Motor neuron (in vitro differentiated cells): Measurements from ENCODE around the gene ACOT13. TPM values are rescaled to one million over a fixed set of nuclear protein-coding genes. Genes with fewer than 3 reads are reported as not detected.
"Not testable (repeated sequence)": the region's sequence is repeated elsewhere in the genome, so short reads cannot be mapped to it uniquely, and the experiment has no call there.

ENCODE experiments used
- ATAC-seq, 8 experiments: fragments of 200-7000 bp; cut with Tn5 transposase; replicated peaks in 6 of 8; 2 replicates each; pipeline ENCODE4 v1.8.0; 2021; ENCODE audit warnings: mild to moderate bottlenecking in 8 of 8, moderate library complexity in 8 of 8
- H3K27ac ChIP-seq, 2 donors: fragments of 250-450 bp; sonication (Bioruptor Pico); 2 replicates each; pipeline ENCODE4 v1.9.0; 2021; ENCODE audit warnings: antibody characterized with exemption in 2 of 2, mild to moderate bottlenecking in 2 of 2, moderate library complexity in 1 of 2
- H3K4me1 ChIP-seq, 2 donors: fragments of 250-450 bp; sonication (Bioruptor Pico); replicated peaks in 1 of 2; 2 replicates each; pipeline ENCODE4 v1.6.1; 2021; ENCODE audit warnings: antibody characterized with exemption in 2 of 2, mild to moderate bottlenecking in 2 of 2, moderate library complexity in 1 of 2
- H3K4me3 ChIP-seq, 5 donors: fragments of 250-450 bp; sonication (Bioruptor Pico); 2 replicates each; pipeline ENCODE4 v1.9.0; 2021; ENCODE audit warnings: antibody characterized with exemption in 5 of 5, mild to moderate bottlenecking in 5 of 5, moderate library complexity in 4 of 5
- WGBS, 10 experiments: fragments of 450-650 bp; shearing (Covaris generic); methylation state at CpG; one replicate each; pipeline ENCODE4 v1.0.0; 2022; 5-methylcytosine and 5-hydroxymethylcytosine counted together
- in situ Hi-C, 9 experiments: fragments of 400-800 bp; cut with MboI; loops; one replicate each; pipeline ENCODE4 v1.15.0; 2021; ENCODE audit warnings: low sequenced_read_pairs in 9 of 9, low pct_unique_long_range_greater_than_20kb in 2 of 9; ENCODE audit not compliant: unreplicated experiment in 9 of 9
- total RNA-seq, 8 experiments: library from RNA; unstranded; fragments of 300-600 nt; gene quantifications; 2 replicates each; pipeline versions ENCODE4 v1.2.3 to v1.2.4, GENCODE V29; 2022

The ACOT13 gene
- total RNA-seq, 8 experiments from 2014 or later, result 13.5 to 39.4 (median 18.2) TPM

DNA sequence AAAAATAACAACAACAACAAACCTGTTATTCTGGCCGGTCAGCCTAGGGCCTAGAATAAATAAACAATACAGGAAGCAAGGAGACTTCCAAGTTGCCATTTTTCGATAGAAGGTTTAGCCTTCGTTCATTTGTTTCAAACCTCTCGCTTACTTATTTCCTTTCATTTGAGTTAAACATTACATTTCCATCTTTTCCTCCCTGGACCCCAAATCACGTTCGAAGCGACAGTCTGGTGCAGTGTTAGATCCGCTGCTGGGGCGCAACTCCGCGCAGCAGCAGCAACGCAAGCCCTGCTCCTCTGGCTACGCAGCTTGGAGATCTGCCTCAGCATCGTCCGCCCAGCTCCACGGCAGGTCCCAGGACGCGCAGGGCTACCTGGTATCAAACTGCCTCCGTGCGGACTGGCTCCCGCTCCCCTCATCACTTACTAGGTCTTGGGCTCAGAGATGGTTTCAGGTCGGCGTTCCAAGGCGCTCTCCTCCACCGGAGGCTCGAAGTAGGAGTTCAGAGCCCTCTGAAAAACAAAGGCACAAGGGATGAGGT is 708 bp upstream of the ACOT13 start:
- 0 to 4% (median 0%) methylated on average over 2 to 16 of the region's 26 CpGs; no CpG with 5 or more reads in 1 of the 10 experiments for WGBS, 10 experiments
- ATAC-seq, result peak; percentile 34 to 61 (median 53)
- H3K27ac ChIP-seq, result peak overlapping the region; percentile 67 to 69
- in situ Hi-C loops, result no loop called here
- H3K4me3 ChIP-seq, result peak overlapping the region; percentile 66 to 81 (median 76)
- peaks cover 11 to 15% of the 10 kb centered on the region in 2 donors for H3K4me1 ChIP-seq

DNA sequence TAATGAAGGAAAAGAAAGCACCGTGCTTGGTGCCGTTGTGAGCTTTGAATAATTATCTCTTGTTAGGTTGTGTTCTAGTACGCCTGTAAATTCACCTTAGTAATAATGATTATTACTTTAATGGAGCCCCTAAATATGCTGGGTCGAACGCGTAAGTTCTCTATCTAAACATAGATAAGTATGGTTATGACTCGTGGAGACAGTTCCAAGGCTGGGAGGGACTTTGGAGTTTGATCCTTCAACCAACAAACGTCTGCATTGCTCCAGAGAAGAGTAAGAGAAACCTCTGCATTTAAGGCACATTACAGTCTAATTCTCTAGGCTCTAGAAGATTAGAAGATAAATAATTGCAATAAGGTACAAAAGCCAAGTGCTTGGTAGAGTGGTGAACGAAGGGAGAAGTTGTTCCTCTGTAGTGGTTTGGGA is 514 bp downstream of the ACOT13 start:
- Histone ChIP-seq H3K4me1 (peaks cover 11 to 15% of the 10 kb centered on the region in 2 donors), H3K4me3 (peak overlapping the region; percentile 66 to 81 (median 76)), H3K27ac (peak overlapping the region; percentile 23 to 69)
- in situ Hi-C loops, result no loop called here
- ATAC-seq, result peak in 3 of 8 experiments; percentile 2 to 4 (median 3)
- WGBS, 10 experiments, result 0 to 32% (median 17%) methylated on average over 2 to 9 of the region's 9 CpGs

DNA sequence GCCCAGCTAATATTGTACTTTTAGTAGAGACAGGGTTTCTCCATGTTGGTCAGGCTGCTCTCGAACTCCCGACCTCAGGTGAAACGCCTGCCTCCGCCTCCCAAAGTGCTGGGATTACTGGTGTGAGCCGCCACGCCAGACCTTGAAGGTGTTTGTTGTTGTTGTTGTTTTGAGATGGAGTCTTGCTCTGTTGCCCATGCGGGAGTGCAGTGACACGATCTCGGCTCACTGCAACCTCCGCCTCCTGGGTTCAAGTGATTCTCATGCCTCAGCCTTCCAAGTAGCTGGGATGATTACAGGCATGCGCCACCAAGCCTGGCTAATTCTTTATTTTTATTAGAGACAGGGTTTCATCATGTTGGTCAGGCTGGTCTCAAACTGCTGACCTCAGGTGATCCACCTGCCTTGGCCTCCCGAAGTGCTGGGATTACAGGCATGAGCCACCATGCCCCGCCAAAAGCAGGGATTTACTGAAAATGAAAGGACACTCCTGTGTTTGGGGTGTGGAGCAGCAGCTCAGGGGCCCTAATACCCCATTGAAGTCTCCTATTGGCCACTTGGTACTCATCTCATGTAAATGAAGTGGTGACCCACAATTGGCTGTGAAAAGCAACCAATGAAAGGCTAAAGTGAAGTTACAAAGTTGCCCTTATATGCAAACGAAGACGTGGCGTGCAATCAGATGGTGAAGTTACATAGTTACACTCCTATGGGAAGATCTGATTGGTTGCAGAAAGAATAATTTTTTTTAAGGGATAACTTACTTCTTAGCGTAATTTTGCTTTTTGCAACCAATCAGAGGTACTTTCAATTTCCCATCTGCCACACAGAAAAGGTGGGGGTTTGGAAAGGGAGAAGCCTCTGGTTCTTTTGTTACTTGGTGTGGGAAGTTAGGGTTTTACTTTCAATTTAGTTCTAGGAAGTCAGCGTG is 1.5 kb downstream of the ACOT13 start:
- in situ Hi-C loops, ATAC-seq: not testable (repeated sequence)

DNA sequence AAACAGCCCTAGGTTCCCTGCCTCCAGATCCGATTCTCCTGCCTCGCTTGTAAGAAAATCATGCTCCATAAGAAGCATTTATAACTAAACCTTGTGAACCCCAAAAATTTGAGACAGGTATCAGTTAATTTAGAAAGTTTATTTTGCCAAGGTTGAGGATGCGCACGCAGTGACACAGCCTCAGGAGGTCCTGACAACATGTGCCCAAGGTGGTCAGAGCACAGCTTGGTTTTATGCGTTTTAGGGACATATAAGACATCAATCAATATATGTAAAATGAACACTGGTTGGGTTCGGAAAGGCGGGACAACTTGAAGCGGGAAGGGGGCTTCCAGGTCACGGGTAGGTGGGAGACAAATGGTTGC is 2.1 kb downstream of the ACOT13 start:
- Histone ChIP-seq H3K4me3 (no peak overlapping the region), H3K27ac (no peak overlapping the region), H3K4me1 (peaks cover 11 to 15% of the 10 kb centered on the region in 2 donors)
- 87 to 100% (median 96%) methylated on average over 3 to 8 of the region's 9 CpGs for WGBS, 10 experiments
- no peak for ATAC-seq
- in situ Hi-C loops, result no loop called here

More for the DNA sequence above, 1.5 kb downstream of the ACOT13 start:
- Histone ChIP-seq H3K4me3 (peak overlapping the region in 1 of 5 donors; percentile 76), H3K4me1 (peaks cover 11 to 15% of the 10 kb centered on the region in 2 donors)
- H3K27ac ChIP-seq, result not testable (repeated sequence)
- 83 to 100% (median 99%) methylated on average over 1 to 11 of the region's 18 CpGs for WGBS, 10 experiments

DNA sequence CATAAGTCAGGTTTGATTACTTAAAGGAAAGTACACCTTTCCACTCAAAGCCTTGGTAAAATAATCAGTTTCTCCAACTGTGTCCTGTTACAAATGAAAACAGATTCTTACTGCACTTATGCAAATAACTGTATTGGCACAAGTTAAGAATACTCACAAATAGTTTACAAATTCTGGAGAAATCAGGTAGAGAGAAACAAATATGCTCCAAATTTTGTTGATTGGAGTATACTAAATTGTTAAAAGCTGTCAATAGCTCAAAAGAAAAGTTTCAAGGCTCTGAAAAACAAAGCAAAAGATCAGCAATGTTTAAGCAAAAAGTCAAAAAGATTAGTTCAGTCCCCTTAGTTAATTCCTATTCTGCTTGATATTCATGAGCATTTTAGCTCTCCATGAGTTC is 3.6 kb downstream of the ACOT13 start:
- ATAC-seq, H3K4me3 ChIP-seq, in situ Hi-C loops, H3K27ac ChIP-seq, H3K4me1 ChIP-seq: not testable (repeated sequence)

DNA sequence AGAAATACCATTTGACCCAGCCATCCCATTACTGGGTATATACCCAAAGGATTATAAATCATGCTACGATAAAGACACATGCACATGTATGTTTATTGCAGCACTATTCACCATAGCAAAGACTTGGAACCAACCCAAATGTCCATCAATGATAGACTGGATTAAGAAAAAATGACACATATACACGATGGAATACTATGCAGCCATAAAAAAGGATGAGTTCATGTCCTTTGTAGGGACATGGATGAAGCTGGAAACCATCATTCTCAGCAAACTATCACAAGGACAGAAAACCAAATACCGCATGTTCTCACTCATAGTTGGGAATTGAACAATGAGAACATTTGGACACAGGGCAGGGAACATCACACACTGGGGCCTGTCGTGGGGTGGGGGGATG is 4.2 kb downstream of the ACOT13 start:
- in situ Hi-C loops, H3K27ac ChIP-seq, ATAC-seq, H3K4me3 ChIP-seq, H3K4me1 ChIP-seq: not testable (repeated sequence)
- 80 to 100% (median 100%) methylated on average over 1 to 2 of the region's 4 CpGs; no CpG with 5 or more reads in 4 of the 10 experiments for WGBS, 10 experiments

DNA sequence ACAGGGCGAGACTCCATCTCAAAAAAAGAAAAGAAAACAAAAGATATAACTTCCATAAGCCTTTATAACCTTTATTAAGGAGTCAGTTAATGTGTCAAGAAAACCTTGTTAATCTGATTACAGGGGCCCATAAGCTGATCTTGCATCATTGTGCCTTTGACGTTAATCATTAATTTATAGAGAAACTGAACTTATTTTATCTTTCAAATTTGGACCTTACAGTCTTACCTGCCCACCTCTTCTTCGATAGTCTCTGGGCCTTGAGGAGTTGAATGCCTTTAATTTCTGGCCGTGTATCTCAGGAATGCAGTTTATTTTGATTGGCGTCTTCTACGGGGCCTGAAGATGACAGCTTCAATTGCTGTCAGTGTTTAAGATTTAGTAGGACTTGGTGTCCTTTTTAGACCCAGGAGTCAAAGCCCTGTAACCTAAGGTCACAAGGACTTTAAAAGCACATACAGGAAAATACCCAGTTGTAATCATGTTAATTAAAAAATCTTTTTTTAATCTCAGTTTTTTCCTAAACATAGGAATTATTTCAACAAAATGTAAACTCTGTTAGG is 5.8 kb downstream of the ACOT13 start:
- no peak for ATAC-seq
- Histone ChIP-seq H3K4me1 (peaks cover 2 to 3% of the 10 kb centered on the region in 2 donors), H3K27ac (no peak overlapping the region), H3K4me3 (no peak overlapping the region)
- 78 to 100% (median 90%) methylated on average over 2 to 6 of the region's 6 CpGs for WGBS, 10 experiments
- in situ Hi-C loops, result no loop called here

DNA sequence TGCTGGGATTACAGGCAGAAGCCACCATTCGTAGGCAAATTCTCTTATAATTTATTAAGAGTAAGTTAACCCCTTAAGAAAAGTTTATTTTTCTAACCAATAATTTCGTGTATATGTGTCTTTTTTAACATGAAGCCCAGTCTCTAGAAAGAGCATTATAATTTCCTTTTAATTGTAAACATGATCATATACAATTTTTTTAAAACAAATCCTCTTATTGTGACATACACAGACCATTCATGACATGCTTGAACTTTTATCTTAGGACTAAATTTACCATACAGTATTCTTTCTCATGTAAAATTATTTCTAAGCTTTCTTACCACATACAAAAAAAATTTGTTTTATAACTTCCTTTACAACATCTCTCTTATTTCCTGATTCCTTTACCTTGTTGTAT is 6.7 kb downstream of the ACOT13 start:
- no peak for ATAC-seq
- no peak overlapping the region for H3K4me3 ChIP-seq
- H3K27ac ChIP-seq, result no peak overlapping the region
- 0 to 69% (median 53%) methylated on average over 1 to 2 of the region's 2 CpGs; no CpG with 5 or more reads in 1 of the 10 experiments for WGBS, 10 experiments
- H3K4me1 ChIP-seq, result no peaks in the 10 kb centered on the region
- in situ Hi-C loops, result no loop called here

DNA sequence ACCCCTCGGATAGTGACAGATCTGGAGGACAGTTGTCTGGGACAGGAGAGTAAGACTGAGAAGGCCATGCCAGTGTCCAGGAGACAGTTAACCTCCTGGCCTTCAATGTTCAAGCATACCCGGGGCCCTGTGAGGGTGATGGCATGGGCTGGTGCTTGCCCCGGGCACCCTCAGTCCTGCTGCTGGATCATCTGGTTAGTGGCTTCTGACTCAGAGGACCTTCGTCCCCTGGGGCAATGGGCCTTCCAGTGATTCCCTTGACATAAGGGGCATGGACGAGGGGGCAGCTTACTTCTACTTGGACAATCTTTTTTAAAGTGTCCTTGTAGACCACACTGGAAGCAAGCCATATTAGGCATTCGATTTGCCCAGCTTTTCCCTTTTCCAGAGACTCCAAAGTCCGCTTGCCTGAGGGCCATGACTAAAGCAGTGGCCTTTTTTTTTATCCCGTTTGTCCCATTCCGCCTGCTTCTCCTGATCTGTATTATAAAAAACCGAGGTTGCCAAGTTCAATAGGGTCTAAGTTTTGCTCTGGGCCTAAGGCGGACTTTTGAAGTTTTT is 12.0 kb downstream of the ACOT13 start:
- H3K27ac ChIP-seq, H3K4me1 ChIP-seq, H3K4me3 ChIP-seq, ATAC-seq: not testable (repeated sequence)
- 80 to 100% (median 93%) methylated on average over 1 to 6 of the region's 11 CpGs; no CpG with 5 or more reads in 1 of the 10 experiments for WGBS, 10 experiments
- in situ Hi-C loops, result loop anchor here in 4 of 9 experiments (25.0 kb wide), 2 partner anchors 92 to 242 kb away; no protein-coding TSS in a partner anchor

DNA sequence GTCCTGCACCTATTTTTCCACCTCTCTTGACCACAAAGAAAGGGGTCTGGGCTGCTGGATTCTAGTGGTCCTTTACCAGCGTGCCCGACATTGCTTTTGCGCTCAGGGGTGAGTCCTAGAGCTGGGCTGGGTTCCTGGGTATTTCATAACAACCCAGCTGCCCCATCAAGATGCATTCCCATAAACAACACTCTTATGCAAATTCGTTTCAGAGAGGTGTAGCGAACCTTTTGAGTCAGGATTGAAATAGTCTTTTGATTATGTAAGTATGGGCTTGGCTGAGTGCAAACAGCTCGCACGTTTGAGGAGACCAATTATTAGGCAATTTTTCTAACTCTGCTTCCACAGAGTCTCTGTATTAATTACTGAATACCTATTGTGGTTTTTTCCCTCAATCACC is 13.7 kb downstream of the ACOT13 start:
- Histone ChIP-seq H3K27ac (no peak overlapping the region), H3K4me1 (peaks cover 4 to 6% of the 10 kb centered on the region in 2 donors), H3K4me3 (no peak overlapping the region)
- no peak for ATAC-seq
- in situ Hi-C loops, result loop anchor here in 4 of 9 experiments (25.0 kb wide), 2 partner anchors 93 to 243 kb away; no protein-coding TSS in a partner anchor
- WGBS, 10 experiments, result 0 to 100% (median 78%) methylated on average over 1 to 7 of the region's 7 CpGs; no CpG with 5 or more reads in 2 of the 10 experiments

DNA sequence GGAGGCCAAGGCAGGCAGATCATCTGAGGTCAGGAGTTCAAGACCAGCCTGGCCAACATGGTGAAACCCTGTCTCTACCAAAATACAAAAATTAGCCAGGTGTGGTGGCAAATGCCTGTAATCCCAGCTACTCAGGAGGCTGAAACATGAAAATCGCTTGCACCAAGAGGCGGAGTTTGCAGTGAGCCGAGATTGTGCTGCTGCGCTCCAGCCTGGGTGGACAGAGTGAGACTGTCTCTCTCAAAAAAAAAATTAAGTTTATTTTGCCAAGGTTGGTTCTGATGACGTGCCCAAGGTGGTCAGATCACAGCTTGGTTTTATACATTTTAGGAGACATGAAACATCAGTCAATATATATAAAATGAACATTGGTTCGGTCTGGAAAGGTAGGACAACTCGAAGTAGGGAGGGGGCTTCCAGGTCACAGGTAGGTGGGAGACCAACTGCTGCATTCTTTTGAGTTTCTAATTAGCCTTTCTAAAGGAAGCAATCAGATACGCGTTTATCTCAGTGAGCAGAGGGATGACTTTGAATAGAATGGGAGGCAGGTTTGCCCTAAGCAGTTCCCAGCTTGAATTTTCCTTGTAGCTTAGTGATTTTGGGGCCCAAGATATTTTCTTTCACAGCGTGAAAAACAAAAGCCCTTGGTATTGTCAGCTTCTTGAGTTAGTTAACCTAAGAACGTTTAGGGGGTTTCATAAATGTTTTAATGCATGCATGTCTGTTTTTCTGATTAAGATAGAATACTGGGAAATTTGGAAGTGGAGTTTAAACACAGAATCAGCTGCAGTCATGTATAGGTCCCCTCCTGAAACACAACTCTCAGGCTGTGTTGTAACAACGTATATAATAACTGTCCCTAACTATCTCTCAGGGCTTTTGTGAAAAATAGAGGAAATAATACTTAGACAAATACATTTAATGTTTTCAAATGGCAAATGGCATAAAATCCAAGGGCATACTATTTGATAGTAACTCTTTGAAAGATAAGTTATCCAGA is 16.7 kb downstream of the ACOT13 start:
- Histone ChIP-seq H3K4me1 (peaks cover 4 to 6% of the 10 kb centered on the region in 2 donors), H3K4me3 (no peak overlapping the region), H3K27ac (peak overlapping the region in 1 of 2 donors; percentile 25)
- peak in 2 of 8 experiments; percentile 56 to 65 for ATAC-seq
- 0 to 75% (median 62%) methylated on average over 1 to 10 of the region's 12 CpGs for WGBS, 10 experiments
- in situ Hi-C loops, result loop anchor here in 4 of 9 experiments (25.0 kb wide), 2 partner anchors 96 to 246 kb away; no protein-coding TSS in a partner anchor

DNA sequence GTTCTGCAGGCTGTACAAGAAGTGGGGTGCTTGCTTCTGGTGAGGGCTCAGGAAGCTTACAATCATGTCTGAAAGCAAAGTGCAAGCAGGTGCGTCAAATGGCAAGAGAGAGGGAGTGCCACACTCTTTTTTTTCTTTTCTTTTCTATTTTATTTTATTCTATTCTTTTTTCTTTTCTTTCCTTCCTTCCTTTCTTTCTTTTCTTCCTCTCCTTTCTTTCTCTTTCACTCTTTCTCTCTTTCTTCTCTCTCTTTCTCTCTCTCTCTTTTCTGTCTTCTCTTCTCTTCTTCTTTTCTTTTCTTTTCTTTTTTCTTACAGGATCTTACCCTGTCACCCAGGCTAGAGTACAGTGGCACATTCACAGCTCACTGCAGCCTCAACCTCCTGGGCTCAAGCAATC is 19.5 kb downstream of the ACOT13 start:
- in situ Hi-C loops, result loop anchor here in 4 of 9 experiments (25.0 kb wide), 2 partner anchors 99 to 249 kb away; no protein-coding TSS in a partner anchor
- H3K4me3 ChIP-seq, result no peak overlapping the region
- 67 to 100% (median 98%) methylated on average over 1 of the region's 1 CpG; no CpG with 5 or more reads in 1 of the 10 experiments for WGBS, 10 experiments
- peaks cover 4 to 9% of the 10 kb centered on the region in 2 donors for H3K4me1 ChIP-seq
- no peak for ATAC-seq
- H3K27ac ChIP-seq, result no peak overlapping the region
